Osteoblast (primary cell): ENCODE data around the gene NUDT13. TPM values are rescaled to one million over a fixed set of nuclear protein-coding genes. Genes with fewer than 3 reads are reported as not detected.

Experiments
- DNase-seq: peaks from one replicate; pipeline ENCODE4 v3.0.0; 2011; ENCODE audit warnings: low spot score, mixed read lengths; ENCODE audit not compliant: insufficient read length; ENCODE audit errors: missing footprints
- H2AFZ ChIP-seq: 2 replicates; pipeline ENCODE4 v1.6.0; 2011; ENCODE audit warnings: mild to moderate bottlenecking, low read length
- H3K27ac ChIP-seq: 2 replicates; pipeline ENCODE4 v1.5.1; 2011; ENCODE audit warnings: mild to moderate bottlenecking, low read depth, low read length, moderate library complexity
- H3K27me3 ChIP-seq: 2 replicates; pipeline ENCODE4 v1.6.0; 2012; ENCODE audit warnings: mild to moderate bottlenecking, control low read depth, inconsistent platforms, low read length, moderate library complexity; ENCODE audit not compliant: insufficient read depth
- H3K36me3 ChIP-seq: 2 replicates; pipeline ENCODE4 v1.5.1; 2011; ENCODE audit warnings: mild to moderate bottlenecking, low read length, control low read depth, moderate library complexity; ENCODE audit not compliant: insufficient read depth
- H3K4me1 ChIP-seq: 2 replicates; pipeline ENCODE4 v1.5.1; 2011; ENCODE audit warnings: mild to moderate bottlenecking, low read length, control low read depth, moderate library complexity; ENCODE audit not compliant: insufficient read depth
- H3K4me2 ChIP-seq: 2 replicates; pipeline ENCODE4 v1.6.0; 2011; ENCODE audit warnings: mild to moderate bottlenecking, low read length; ENCODE audit not compliant: insufficient read depth
- H3K4me3 ChIP-seq: fragments of 200-600 bp; sonication (generic); 3 replicates; pipeline ENCODE4 v1.5.1; 2012; ENCODE audit warnings: mild to moderate bottlenecking, low read length, inconsistent platforms; ENCODE audit not compliant: insufficient read depth
- H3K79me2 ChIP-seq: 2 replicates; pipeline ENCODE4 v1.6.0; 2012; ENCODE audit warnings: mild to moderate bottlenecking, low read length, control low read depth, inconsistent platforms; ENCODE audit not compliant: insufficient read depth
- H3K9me3 ChIP-seq: 2 replicates; pipeline ENCODE4 v1.5.1; 2011; ENCODE audit warnings: low read depth, low read length, control low read depth
- H4K20me1 ChIP-seq: 2 replicates; pipeline ENCODE4 v1.6.0; 2012; ENCODE audit warnings: mild to moderate bottlenecking, low read length, control low read depth; ENCODE audit not compliant: insufficient read depth
- small RNA-seq: library from RNA; depleted of rRNA; stranded (forward); fragments of <200 nt; gene quantifications from one replicate; pipeline ENCODE3, GENCODE V24; 2012
- total RNA-seq: library from RNA; depleted of rRNA; stranded (reverse); fragments of >200 nt; gene quantifications from 2 replicates; pipeline ENCODE4 v1.2.3, GENCODE V29; 2012
- TF ChIP-seq, protein P1 (sequence below): IDR thresholded peaks from 2 replicates; pipeline ENCODE4 v1.5.1; 2011; ENCODE audit warnings: mild to moderate bottlenecking, low read depth, low read length, moderate library complexity; ENCODE audit errors: extremely low read depth

Gene NUDT13
- total RNA-seq, 1 donor = 1.8 TPM

DNA sequence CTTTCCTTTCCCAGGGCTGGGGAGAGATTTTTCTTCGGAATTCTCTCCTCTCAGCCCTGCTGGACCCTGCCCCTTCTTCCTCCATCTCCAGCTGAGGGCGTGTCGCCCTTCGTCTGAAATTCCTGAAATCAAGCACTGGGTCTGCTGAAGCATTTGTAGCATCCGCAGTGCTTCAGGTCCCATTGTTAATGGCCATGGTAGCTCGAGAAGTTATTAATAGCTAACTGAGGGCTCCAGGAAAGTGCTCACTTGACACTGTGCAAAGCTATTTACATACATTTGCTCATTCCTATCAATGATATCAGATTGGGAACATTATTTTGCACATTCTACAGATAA lies 58.2 kb downstream of the NUDT13 start:
- H3K4me2 ChIP-seq = peak overlapping the region; percentile 100
- TF ChIP-seq, protein P1, sequence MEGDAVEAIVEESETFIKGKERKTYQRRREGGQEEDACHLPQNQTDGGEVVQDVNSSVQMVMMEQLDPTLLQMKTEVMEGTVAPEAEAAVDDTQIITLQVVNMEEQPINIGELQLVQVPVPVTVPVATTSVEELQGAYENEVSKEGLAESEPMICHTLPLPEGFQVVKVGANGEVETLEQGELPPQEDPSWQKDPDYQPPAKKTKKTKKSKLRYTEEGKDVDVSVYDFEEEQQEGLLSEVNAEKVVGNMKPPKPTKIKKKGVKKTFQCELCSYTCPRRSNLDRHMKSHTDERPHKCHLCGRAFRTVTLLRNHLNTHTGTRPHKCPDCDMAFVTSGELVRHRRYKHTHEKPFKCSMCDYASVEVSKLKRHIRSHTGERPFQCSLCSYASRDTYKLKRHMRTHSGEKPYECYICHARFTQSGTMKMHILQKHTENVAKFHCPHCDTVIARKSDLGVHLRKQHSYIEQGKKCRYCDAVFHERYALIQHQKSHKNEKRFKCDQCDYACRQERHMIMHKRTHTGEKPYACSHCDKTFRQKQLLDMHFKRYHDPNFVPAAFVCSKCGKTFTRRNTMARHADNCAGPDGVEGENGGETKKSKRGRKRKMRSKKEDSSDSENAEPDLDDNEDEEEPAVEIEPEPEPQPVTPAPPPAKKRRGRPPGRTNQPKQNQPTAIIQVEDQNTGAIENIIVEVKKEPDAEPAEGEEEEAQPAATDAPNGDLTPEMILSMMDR = no peak
- H3K27me3 ChIP-seq = no peaks in the 10 kb centered on the region
- peaks cover 5% of the 10 kb centered on the region for H3K36me3 ChIP-seq
- H3K4me3 ChIP-seq = peak overlapping the region; percentile 89
- peak; percentile 89 for DNase-seq
- peak overlapping the region; percentile 85 for H2AFZ ChIP-seq
- peaks cover 50% of the 10 kb centered on the region for H3K79me2 ChIP-seq
- H3K4me1 ChIP-seq = peaks cover 13% of the 10 kb centered on the region
- peak overlapping the region; percentile 98 for H3K27ac ChIP-seq
- no peaks in the 10 kb centered on the region for H3K9me3 ChIP-seq
- H4K20me1 ChIP-seq = peaks cover 3% of the 10 kb centered on the region

DNA sequence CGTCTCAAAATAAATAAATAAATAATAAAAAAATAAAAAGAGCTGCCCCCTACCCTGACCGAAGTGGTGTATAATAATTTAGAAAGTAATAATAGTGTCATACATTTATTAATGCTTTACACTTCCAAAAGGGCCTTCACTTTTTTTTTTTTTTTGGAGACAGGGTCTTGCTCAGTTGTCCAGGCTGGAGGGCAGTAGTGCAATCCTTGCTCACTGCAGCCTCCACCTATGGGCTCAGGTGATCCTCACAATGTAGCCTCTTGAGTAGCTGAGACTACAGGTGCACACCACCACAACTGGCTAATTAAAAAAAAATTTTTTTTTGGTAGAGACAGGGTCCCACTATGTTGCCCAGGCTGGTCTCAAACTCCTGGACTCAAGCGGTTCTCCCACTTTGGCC lies 59.1 kb downstream of the NUDT13 start:
- Histone ChIP-seq H3K4me2 (no peak overlapping the region), H3K79me2 (peaks cover 44% of the 10 kb centered on the region), H3K27ac (no peak overlapping the region), H3K4me1 (peaks cover 13% of the 10 kb centered on the region), H3K36me3 (no peaks in the 10 kb centered on the region), H3K27me3 (no peaks in the 10 kb centered on the region), H3K9me3 (no peaks in the 10 kb centered on the region), H3K4me3 (no peak overlapping the region), H4K20me1 (peaks cover 3% of the 10 kb centered on the region), H2AFZ (no peak overlapping the region)
- no peak for DNase-seq
- TF ChIP-seq, protein P1 = no peak

DNA sequence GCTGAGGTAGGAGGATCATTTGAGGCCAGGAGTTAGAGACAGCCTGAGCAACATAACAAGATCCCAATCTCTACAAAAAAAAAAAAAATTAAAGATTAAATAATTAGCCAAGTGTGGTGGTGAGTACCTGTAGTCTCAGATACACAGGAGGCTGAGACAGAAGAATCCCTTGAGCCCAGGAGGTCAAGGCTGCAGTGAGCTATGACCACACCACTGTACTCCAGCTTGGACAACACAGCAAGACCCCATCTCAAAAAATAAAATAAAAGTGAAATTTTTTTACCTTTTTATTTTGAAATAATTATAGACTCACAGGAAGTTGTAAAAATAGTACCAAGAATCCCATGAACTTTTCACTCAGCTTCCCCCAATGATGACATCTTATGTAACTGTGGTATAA lies 62.6 kb downstream of the NUDT13 start:
- Histone ChIP-seq H3K27me3 (no peaks in the 10 kb centered on the region), H3K4me1 (peaks cover 4% of the 10 kb centered on the region), H3K27ac (no peak overlapping the region), H3K4me3 (no peak overlapping the region), H3K36me3 (peaks cover 21% of the 10 kb centered on the region), H4K20me1 (no peaks in the 10 kb centered on the region), H2AFZ (no peak overlapping the region), H3K79me2 (peaks cover 14% of the 10 kb centered on the region), H3K4me2 (no peak overlapping the region), H3K9me3 (no peaks in the 10 kb centered on the region)
- TF ChIP-seq, protein P1 = no peak
- DNase-seq = no peak

DNA sequence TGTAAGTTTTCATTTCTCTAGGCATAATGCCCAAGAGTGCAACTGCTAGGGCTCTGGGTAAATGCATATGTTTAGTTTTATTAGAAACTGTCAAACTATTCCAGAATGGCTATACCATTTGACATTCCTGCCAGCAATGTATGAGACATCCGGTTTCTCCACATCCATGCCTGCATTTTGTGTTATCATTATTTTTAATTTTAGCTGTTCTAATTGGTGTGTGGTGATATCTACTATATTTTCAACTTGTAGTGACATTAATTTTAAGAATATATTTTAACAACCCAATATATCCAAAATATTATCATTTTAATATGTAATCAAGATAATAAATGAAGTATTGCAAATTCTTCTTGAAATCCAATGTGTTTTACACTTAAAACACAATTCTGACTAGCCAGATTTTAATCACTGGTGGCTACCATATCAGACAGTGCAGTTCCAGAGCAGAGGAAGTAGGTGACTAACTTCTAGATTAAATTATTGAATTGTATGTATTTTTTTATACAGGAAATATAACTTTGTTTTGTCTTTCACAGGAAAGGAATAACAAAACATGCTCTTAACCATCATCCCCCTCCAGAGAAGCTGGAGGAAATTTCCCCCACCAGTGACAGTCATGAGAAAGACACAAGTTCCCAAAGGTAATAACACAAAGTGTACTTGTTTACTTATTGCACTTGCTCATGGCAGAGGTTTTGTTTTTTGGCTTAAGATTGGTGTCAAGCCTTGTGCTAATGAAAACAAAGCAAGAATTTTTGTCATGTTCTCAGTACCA lies 64.1 kb downstream of the NUDT13 start:
- no peaks in the 10 kb centered on the region for H3K9me3 ChIP-seq
- DNase-seq = no peak
- TF ChIP-seq, protein P1 = no peak
- H3K36me3 ChIP-seq = peaks cover 26% of the 10 kb centered on the region
- H3K4me2 ChIP-seq = no peak overlapping the region
- no peaks in the 10 kb centered on the region for H3K27me3 ChIP-seq
- H3K79me2 ChIP-seq = peaks cover 2% of the 10 kb centered on the region
- no peaks in the 10 kb centered on the region for H4K20me1 ChIP-seq
- no peak overlapping the region for H3K4me3 ChIP-seq
- H3K27ac ChIP-seq = no peak overlapping the region
- H3K4me1 ChIP-seq = no peaks in the 10 kb centered on the region
- no peak overlapping the region for H2AFZ ChIP-seq

Small RNA genes within 50 kb of the gene (small RNA-seq; reads per million reads assigned to genes)
- not detected for gene RF00019
- gene SNORA11F = 788 reads per million, percentile 99 among the genes with 10 or more reads in this experiment

Other genes with a start within 250 kb of the NUDT13 start
- under 0.01 TPM in 2 replicates for gene OIT3, start 216.7 kb upstream of the NUDT13 start, total RNA-seq
- not detected in 2 replicates for gene PLA2G12B, start 155.6 kb upstream of the NUDT13 start, total RNA-seq
- 143 and 220 TPM in 2 replicates for gene P4HA1, start 13.6 kb upstream of the NUDT13 start, total RNA-seq
- 35.4 and 35.5 TPM in 2 replicates for gene ECD, start 57.6 kb downstream of the NUDT13 start, total RNA-seq
- 30.1 and 33.7 TPM in 2 replicates for gene FAM149B1, start 57.7 kb downstream of the NUDT13 start, total RNA-seq
- 14.7 and 18.8 TPM in 2 replicates for gene DNAJC9, start 136.8 kb downstream of the NUDT13 start, total RNA-seq
- 78.7 and 80.7 TPM in 2 replicates for gene MRPS16, start 142.2 kb downstream of the NUDT13 start, total RNA-seq
- 1.1 and 1.2 TPM in 2 replicates for gene CFAP70, start 248.4 kb downstream of the NUDT13 start, total RNA-seq